Measurements from ENCODE around the gene HELZ.
"Not testable (repeated sequence)": the region's sequence is repeated elsewhere in the genome, so short reads cannot be mapped to it uniquely, and the experiment has no call there.

Gene HELZ

GRCh38 chr17:67047382-67047781 lies 197.6 kb downstream of the HELZ start:
- DNase-seq, result no peak

- no peak for DNase-seq
Observed at GRCh38 chr17:67046398-67046797, 198.6 kb downstream of the HELZ start.

GRCh38 chr17:67044940-67045339 lies 200.1 kb downstream of the HELZ start:
- DNase-seq, result no peak

DNA sequence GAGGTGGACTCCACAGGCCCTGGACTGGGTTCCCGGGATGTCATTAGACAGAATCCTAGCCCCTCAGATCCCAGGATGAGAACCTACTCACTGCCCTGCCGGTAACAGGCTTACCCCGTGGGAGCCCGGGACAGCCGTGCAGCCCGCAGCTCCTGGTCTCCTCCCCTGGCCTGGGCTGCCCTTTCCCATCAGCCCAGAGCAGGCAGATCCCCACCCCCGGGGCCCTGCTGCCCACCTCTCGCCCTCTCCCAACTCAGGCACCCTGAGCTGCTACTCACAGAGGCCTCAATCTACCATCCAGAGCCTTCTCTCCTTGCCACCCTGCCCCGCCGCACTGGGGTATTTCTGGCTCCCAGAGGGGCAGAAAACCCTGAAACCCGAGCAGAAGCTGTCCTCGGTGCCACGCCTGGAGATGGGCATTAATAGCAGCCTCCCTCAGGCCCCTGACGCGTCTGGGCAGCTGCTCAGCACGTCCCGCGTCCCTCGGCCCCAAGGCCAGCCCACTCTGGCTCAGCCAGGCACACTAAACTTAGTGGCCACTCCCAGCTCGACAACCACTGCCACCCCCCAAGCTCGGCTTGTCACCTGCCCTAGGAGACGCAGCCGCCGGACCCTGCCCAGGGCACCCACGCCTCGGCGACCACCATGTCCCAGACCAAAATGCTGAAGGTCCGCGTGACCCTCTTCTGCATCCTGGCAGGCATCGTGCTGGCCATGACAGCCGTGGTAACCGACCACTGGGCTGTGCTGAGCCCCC lies 200.8 kb downstream of the HELZ start, which contains the start of gene CACNG1:
CACNG1 (plus strand) TSS at position 539 of the 757 bp plus-strand sequence; CDS start at position 646, 107 bp downstream.
- no peak for DNase-seq

DNA sequence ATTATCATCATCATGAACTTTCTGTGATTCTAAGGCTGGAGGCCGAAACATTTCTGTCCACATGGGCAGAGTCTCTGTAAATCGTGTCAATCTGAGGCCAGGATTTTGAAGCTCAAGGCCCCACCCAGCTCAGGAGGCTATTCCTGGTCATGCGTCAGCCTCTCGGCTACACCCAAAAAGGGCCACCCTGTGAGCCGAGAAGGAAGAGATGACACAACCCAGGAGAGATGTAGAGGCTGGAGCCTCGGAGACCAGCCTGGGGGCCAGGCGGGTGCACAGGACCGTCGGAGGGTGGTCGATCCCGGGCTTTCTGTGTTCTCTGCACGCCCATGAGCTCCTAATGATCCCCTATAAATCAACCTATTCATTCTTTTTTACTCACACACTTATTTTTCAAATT lies 201.7 kb downstream of the HELZ start:
- DNase-seq, result no peak

DNA sequence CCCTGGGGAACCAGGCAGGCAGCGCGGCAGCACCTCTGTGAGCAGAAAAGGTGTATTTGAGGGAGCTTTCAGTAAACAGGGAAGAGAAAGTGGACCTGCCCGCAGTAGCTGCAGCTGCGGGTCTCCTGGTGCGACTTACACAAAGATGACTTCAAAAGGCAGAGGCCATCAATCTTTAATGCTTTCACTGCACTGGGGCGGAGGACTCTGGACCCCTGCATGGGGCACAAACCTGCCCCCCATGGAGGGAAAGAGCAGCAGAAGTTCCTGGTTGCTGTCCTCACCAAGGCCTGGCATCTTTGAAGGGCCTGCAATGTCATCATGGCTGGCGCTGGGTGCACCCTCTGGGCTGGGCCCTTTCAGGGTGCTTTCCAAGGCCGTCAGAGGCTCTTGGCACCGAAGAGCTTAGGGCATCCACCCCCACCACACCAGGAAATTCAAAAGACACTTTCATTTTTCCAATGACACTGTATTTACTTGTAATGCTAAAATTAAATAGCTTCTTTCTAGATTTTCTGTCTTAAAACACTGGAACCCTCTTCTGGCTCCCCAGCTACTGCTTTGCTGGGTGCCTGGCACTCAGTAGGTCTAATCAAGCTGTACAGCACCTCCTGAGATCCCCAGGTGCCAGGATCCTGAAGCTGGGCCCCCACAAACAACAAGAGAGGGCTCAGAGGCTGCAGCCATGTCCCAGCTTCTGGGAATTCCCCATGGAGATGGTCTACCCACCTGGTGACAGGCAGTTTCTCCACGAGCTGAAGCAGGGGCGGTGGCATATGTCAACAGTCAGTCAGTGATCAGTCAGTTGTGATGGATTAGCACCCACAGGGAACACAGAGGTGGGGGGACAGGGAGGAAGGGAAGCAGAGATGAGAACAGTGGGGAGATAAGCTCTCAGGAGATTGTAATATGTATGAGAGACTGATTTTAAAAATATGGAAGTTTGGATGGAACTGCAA lies 202.8 kb downstream of the HELZ start:
- DNase-seq, result no peak

DNA sequence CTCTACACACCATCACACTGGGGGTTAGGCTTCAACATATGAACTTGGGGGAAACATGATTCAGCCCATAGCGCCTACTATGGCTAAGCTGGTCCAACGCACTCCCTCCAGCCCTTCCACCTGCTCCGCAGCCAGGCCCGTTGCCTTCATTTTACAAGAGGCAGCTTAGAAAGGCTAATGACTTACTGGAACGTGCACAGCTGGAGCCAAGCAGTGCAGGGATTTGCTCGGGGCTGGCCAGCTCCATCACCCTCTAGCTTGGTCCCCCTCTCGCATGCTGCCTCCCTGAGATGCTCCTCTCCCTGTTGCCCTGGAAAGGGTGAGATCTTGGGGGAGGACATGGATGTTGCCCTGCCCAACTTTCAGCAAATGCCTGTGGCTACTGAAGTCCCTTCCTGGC lies 203.5 kb downstream of the HELZ start:
- DNase-seq, result no peak

DNA sequence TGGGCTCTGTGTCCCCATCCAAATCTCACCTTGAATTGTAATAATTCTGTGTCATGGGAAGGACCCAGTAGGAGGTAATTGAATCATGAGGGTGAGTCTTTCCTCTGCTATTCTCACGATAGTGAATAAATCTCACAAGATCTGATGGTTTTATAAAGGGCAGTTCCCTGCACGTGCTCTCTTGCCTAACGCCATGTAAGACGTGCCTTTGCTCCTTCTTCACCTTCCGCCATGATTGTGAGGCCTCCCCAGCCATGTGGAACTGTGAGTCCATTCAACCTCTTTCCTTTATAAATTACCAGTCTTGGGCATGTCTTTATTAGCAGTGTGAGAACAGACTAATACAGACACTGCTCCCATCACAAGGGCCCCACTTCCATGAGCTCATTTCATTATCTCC lies 203.9 kb downstream of the HELZ start:
- DNase-seq, result not testable (repeated sequence)

- no peak for DNase-seq
Observed at GRCh38 chr17:67040652-67041051, 204.3 kb downstream of the HELZ start.

GRCh38 chr17:67038861-67039365 lies 206.1 kb downstream of the HELZ start:
- no peak for DNase-seq

DNA sequence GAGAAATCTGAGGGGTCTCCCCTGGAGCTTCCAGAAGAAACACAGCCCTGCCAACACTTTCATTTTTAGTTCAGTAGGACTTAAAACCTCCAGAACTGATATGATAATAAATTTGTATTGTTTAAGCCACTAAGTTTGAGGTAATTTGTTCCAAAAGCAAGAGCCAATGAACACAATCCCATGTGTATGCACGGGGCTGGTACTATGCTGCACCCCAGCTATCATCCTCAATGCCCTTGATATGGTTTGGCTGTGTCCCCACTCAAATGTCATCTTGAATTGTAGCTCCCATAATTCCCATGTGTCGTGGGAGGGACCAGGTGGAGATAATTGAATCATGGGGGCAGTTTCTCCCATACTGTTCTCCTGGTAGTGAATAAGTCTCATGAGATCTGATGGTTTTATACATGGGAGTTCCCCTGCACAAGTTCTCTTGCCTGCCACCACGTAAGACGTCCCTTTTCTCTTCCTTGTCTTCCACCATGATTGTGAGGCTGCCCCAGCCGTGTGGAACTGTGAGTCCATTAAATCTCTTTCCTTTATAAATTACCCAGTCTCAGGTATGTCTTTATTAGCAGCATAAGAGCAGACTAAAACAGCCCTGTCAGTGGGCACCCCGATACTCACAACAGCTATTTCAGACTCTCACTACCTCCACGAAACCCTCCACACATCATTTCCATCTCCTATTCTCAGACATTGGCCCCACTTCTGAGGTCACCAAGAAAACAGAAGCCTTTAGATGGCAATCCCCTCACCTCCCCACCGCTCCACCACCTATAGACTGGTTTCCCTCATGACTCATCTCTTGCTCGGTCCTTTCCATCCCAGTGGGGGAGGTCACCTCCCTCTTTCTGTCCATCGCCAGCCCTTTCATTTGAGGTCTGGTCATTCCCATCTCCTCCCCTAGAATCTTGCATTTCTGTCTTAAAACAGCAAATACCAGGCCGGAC lies 209.6 kb downstream of the HELZ start:
- no peak for DNase-seq

DNA sequence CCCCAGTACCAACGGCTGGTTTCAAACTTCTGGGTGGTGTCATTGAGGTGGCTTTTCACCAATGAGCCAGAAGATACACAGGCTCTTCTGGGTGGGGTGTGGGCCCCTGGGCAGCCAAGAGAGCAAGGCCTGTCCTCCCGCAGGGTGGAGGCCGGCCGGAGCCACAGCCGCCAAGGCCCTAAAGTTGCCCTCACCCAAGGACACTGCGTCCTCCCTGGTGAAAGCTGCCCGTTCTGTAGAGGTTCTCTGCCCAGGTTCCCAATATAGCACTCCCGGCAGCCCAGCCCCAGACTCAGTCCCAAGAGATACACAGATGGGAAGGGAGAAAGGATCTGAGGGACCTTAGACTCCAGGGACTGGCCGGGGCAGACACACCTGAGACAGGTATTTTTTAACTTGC lies 211.4 kb downstream of the HELZ start:
- no peak for DNase-seq

GRCh38 chr17:67032985-67033384 lies 212.0 kb downstream of the HELZ start:
- no peak for DNase-seq

- DNase-seq, result no peak
Observed at GRCh38 chr17:67032382-67032781, 212.6 kb downstream of the HELZ start.

GRCh38 chr17:67030641-67031040 lies 214.4 kb downstream of the HELZ start:
- DNase-seq, result no peak

GRCh38 chr17:67027031-67027628 lies 217.9 kb downstream of the HELZ start:
- no peak for DNase-seq

GRCh38 chr17:67026341-67026740 lies 218.7 kb downstream of the HELZ start:
- DNase-seq, result no peak

- no peak for DNase-seq
Observed at GRCh38 chr17:67025216-67025792, 219.7 kb downstream of the HELZ start.

- no peak for DNase-seq
Observed at GRCh38 chr17:67024736-67025135, 220.3 kb downstream of the HELZ start.

DNA sequence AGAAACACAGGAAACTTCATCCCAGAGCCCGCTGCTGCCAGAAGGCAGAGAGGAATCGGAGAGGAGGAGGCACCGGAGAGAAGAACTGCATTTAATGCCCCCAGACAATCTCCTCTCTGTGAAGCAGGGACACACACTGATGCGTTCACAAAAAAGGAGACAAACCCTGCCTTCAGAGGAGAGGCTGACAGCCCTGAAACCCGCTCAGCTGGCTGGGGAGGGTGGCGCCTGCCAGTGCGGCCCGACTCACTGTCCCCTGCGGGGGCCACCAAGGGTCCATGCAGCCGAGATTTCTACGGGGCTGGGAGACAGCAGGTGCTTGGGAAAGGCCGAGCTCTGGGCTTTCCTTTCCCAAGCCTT lies 222.6 kb downstream of the HELZ start:
- no peak for DNase-seq

- DNase-seq, result no peak
Observed at GRCh38 chr17:67021743-67022450, 223.1 kb downstream of the HELZ start.

Data from KG1 (cell line).